Lower leg skin (tissue), 4 donors: ENCODE measurements around the gene MRAP2. TPM values are rescaled to one million over a fixed set of nuclear protein-coding genes. Genes with fewer than 3 reads are reported as not detected.

ENCODE experiments used
- DNase-seq, 2 donors: peaks; one replicate each; pipeline ENCODE4 v3.0.0-alpha.2; 2019; ENCODE audit warnings: low spot score in 2 of 2
- H3K4me3 ChIP-seq: fragments of 200-600 bp; sonication (generic); 2 replicates; pipeline ENCODE4 v1.5.1; 2017; ENCODE audit warnings: mild to moderate bottlenecking, low read depth; ENCODE audit not compliant: poor library complexity, severe bottlenecking
- CTCF ChIP-seq, 3 donors: fragments of 450-650 bp; IDR thresholded peaks; one replicate each; pipeline ENCODE4 v1.5.1; 2016; ENCODE audit warnings: antibody characterized with exemption in 3 of 3, mild to moderate bottlenecking in 3 of 3, moderate library complexity in 2 of 3
- POLR2A ChIP-seq, 2 donors: fragments of 450-650 bp; IDR thresholded peaks; one replicate each; pipeline ENCODE4 v1.6.1; 2016 to 2017; ENCODE audit warnings: antibody characterized with exemption in 2 of 2, mild to moderate bottlenecking in 1 of 2, moderate library complexity in 1 of 2
- WGBS, 2 donors: methylation state at CpG; one replicate each; pipeline ENCODE4 v1.1.5; 2018; 5-methylcytosine and 5-hydroxymethylcytosine counted together
- intact Hi-C: fragments of 100-400 bp; cut with DNase I; formaldehyde crosslinking; loops from one replicate; pipeline ENCODE4 v1.15.0; 2023; ENCODE audit warnings: low total_unique reads
- total RNA-seq, 4 donors: library from RNA; depleted of rRNA; stranded (reverse); fragments of >200 nt; gene quantifications; one replicate each; pipeline ENCODE4 v1.1.0, GENCODE V29; 2016

Gene MRAP2
- total RNA-seq, 4 donors from 2014 or later = 2.6 to 4.1 (median 2.9) TPM

- 50 to 53% methylated on average over 3 of the region's 3 CpGs for WGBS, 2 donors
These were observed 32.5 kb upstream of the MRAP2 start for GRCh38 chr6:84001119-84001518.

GRCh38 chr6:84002226-84002625 lies 31.3 kb upstream of the MRAP2 start:
- no peak for TF ChIP-seq CTCF (IDR thresholded peaks at IDR 0.05)
- TF ChIP-seq POLR2A (IDR thresholded peaks at IDR 0.05) = no peak
- WGBS, 2 donors = 78 to 82% methylated on average over 2 of the region's 2 CpGs
- H3K4me3 ChIP-seq = no peak overlapping the region
- intact Hi-C loops = no loop called here
- DNase-seq = no peak

More at GRCh38 chr6:84001119-84001518, 32.5 kb upstream of the MRAP2 start:
- intact Hi-C loops = no loop called here
- no peak overlapping the region for H3K4me3 ChIP-seq
- DNase-seq = no peak
- TF ChIP-seq CTCF (IDR thresholded peaks at IDR 0.05) (no peak), POLR2A (IDR thresholded peaks at IDR 0.05) (no peak)

- DNase-seq = no peak
- WGBS, 2 donors = 40 to 46% methylated on average over 1 of the region's 1 CpG
- TF ChIP-seq CTCF (IDR thresholded peaks at IDR 0.05) = no peak
- no peak for TF ChIP-seq POLR2A (IDR thresholded peaks at IDR 0.05)
- no peak overlapping the region for H3K4me3 ChIP-seq
- intact Hi-C loops = no loop called here
These were observed 30.4 kb upstream of the MRAP2 start for GRCh38 chr6:84003131-84003530.

GRCh38 chr6:84003654-84004053 lies 29.9 kb upstream of the MRAP2 start:
- WGBS, 2 donors = 76 to 77% methylated on average over 4 of the region's 4 CpGs
- intact Hi-C loops = no loop called here
- no peak for DNase-seq
- TF ChIP-seq CTCF (IDR thresholded peaks at IDR 0.05) (no peak), POLR2A (IDR thresholded peaks at IDR 0.05) (no peak)
- H3K4me3 ChIP-seq = no peak overlapping the region

GRCh38 chr6:84007871-84008270 lies 25.7 kb upstream of the MRAP2 start:
- H3K4me3 ChIP-seq = no peak overlapping the region
- no peak for TF ChIP-seq CTCF (IDR thresholded peaks at IDR 0.05)
- no peak for TF ChIP-seq POLR2A (IDR thresholded peaks at IDR 0.05)
- intact Hi-C loops = no loop called here
- no peak for DNase-seq
- 78 to 83% methylated on average over 5 of the region's 5 CpGs for whole genome bisulfite sequencing, 2 donors

- DNase-seq = no peak
- intact Hi-C loops = no loop called here
- TF ChIP-seq POLR2A (IDR thresholded peaks at IDR 0.05) (no peak), CTCF (IDR thresholded peaks at IDR 0.05) (no peak)
These were observed 20.2 kb upstream of the MRAP2 start for GRCh38 chr6:84013354-84013753.

More at GRCh38 chr6:84013354-84013753, 20.2 kb upstream of the MRAP2 start:
- no peak overlapping the region for H3K4me3 ChIP-seq
- WGBS, 2 donors = 84 to 86% methylated on average over 2 of the region's 2 CpGs
